H9 (cell line): Measurements from ENCODE around the gene CD300H. TPM values are rescaled to one million over a fixed set of nuclear protein-coding genes. Genes with fewer than 3 reads are reported as not detected.

ENCODE experiments used
- DNase-seq: peaks from one replicate; pipeline ENCODE4 v3.0.0-alpha.2; 2017
- H2AFZ ChIP-seq: one replicate; pipeline ENCODE4 v1.6.1; 2013; ENCODE audit warnings: mild to moderate bottlenecking, low read length, control low read depth, moderate library complexity
- H2AK5ac ChIP-seq: 2 replicates; pipeline ENCODE4 v1.6.1; 2013; ENCODE audit warnings: low read length, control low read depth, mixed read lengths; ENCODE audit not compliant: insufficient read length
- H2BK120ac ChIP-seq: one replicate; pipeline ENCODE4 v1.6.1; 2013; ENCODE audit warnings: low read depth, mild to moderate bottlenecking, low read length, control low read depth, inconsistent platforms; ENCODE audit not compliant: poor library complexity, severe bottlenecking
- H2BK12ac ChIP-seq: 2 replicates; pipeline ENCODE4 v1.6.1; 2013; ENCODE audit warnings: low read length, control low read depth, mixed read lengths, low read depth; ENCODE audit not compliant: insufficient read length
- H2BK15ac ChIP-seq: 2 replicates; pipeline ENCODE4 v1.6.1; 2013; ENCODE audit warnings: low read depth, low read length, control low read depth
- H2BK20ac ChIP-seq: one replicate; pipeline ENCODE4 v1.6.1; 2013; ENCODE audit warnings: low read depth, mild to moderate bottlenecking, low read length, control low read depth, inconsistent platforms; ENCODE audit not compliant: poor library complexity, severe bottlenecking
- H2BK5ac ChIP-seq: 2 replicates; pipeline ENCODE4 v1.6.1; 2013; ENCODE audit warnings: low read length, control low read depth, mixed read lengths; ENCODE audit not compliant: insufficient read length
- H3K14ac ChIP-seq: 2 replicates; pipeline ENCODE4 v1.6.1; 2013; ENCODE audit warnings: low read length, control low read depth; ENCODE audit not compliant: insufficient read depth
- H3K18ac ChIP-seq: 2 replicates; pipeline ENCODE4 v1.6.1; 2013; ENCODE audit warnings: low read depth, mild to moderate bottlenecking, mixed read lengths, low read length, control low read depth; ENCODE audit not compliant: insufficient read length
- H3K23ac ChIP-seq: 2 replicates; pipeline ENCODE4 v1.6.1; 2013; ENCODE audit warnings: low read length, control low read depth, mixed read lengths, low read depth; ENCODE audit not compliant: insufficient read length
- H3K23me2 ChIP-seq: 2 replicates; pipeline ENCODE4 v1.6.1; 2013; ENCODE audit warnings: low read depth, mild to moderate bottlenecking, mixed read lengths, low read length, control low read depth; ENCODE audit not compliant: insufficient read length, poor library complexity, severe bottlenecking
- H3K27ac ChIP-seq: 2 replicates; pipeline ENCODE4 v1.5.1; 2013; ENCODE audit warnings: low read length, control low read depth, mixed read lengths, low read depth; ENCODE audit not compliant: insufficient read length
- H3K27me3 ChIP-seq: 2 replicates; pipeline ENCODE4 v1.6.1; 2013; ENCODE audit warnings: low read length, control low read depth, inconsistent platforms; ENCODE audit not compliant: insufficient read depth
- H3K4ac ChIP-seq: 2 replicates; pipeline ENCODE4 v1.6.1; 2013; ENCODE audit warnings: low read depth, mild to moderate bottlenecking, control low read depth, inconsistent platforms, low read length, moderate library complexity
- H3K4me1 ChIP-seq: 2 replicates; pipeline ENCODE4 v1.6.1; 2013; ENCODE audit warnings: low read length, control low read depth, inconsistent platforms; ENCODE audit not compliant: insufficient read depth
- H3K4me2 ChIP-seq: 2 replicates; pipeline ENCODE4 v1.6.1; 2013; ENCODE audit warnings: low read length, control low read depth, mixed read lengths; ENCODE audit not compliant: insufficient read length, insufficient read depth
- H3K56ac ChIP-seq: 2 replicates; pipeline ENCODE4 v1.6.1; 2013; ENCODE audit warnings: low read depth, mild to moderate bottlenecking, mixed read lengths, low read length, control low read depth; ENCODE audit not compliant: insufficient read length
- H3K79me1 ChIP-seq: 2 replicates; pipeline ENCODE4 v1.6.1; 2013; ENCODE audit warnings: low read depth, mild to moderate bottlenecking, moderate library complexity, low read length, control low read depth, inconsistent platforms; ENCODE audit not compliant: insufficient read depth, poor library complexity, severe bottlenecking
- H3K79me2 ChIP-seq: 2 replicates; pipeline ENCODE4 v1.6.1; 2013; ENCODE audit warnings: low read length, control low read depth, inconsistent platforms; ENCODE audit not compliant: insufficient read depth
- H3K9ac ChIP-seq: 2 replicates; pipeline ENCODE4 v1.6.1; 2013; ENCODE audit warnings: low read length, control low read depth, mixed read lengths; ENCODE audit not compliant: insufficient read length; ENCODE audit errors: extremely low read depth
- H3K9me3 ChIP-seq: one replicate; pipeline ENCODE4 v1.6.1; 2013; ENCODE audit warnings: low read depth, low read length, inconsistent platforms; ENCODE audit not compliant: control insufficient read depth
- H3T11ph ChIP-seq: one replicate; pipeline ENCODE4 v1.6.1; 2013; ENCODE audit warnings: mild to moderate bottlenecking, low read length, control low read depth, inconsistent platforms
- H4K20me1 ChIP-seq: one replicate; pipeline ENCODE4 v1.6.1; 2013; ENCODE audit not compliant: control insufficient read depth, insufficient read length, insufficient read depth
- H4K5ac ChIP-seq: 2 replicates; pipeline ENCODE4 v1.6.1; 2013; ENCODE audit warnings: low read depth, mild to moderate bottlenecking, mixed read lengths, low read length, control low read depth; ENCODE audit not compliant: insufficient read length
- H4K8ac ChIP-seq: replicated peaks from 2 replicates; pipeline ENCODE4 v1.6.1; 2013; ENCODE audit warnings: low read length, control low read depth, mixed read lengths, low read depth; ENCODE audit not compliant: insufficient read length
- H4K91ac ChIP-seq: 2 replicates; pipeline ENCODE4 v1.6.1; 2013; ENCODE audit warnings: low read depth, mild to moderate bottlenecking, moderate library complexity, mixed read lengths, low read length, control low read depth; ENCODE audit not compliant: insufficient read length
- H3K27ac Mint-ChIP-seq, 3 experiments: 2 replicates in 2 of 3; 3 replicates in 1 of 3; pipeline ENCODE4 v1.8.0; 2020 to 2021; ENCODE audit warnings: mixed read lengths in 3 of 3, mild to moderate bottlenecking in 1 of 3, moderate library complexity in 1 of 3
- H3K27me3 Mint-ChIP-seq: 2 replicates; pipeline ENCODE4 v1.8.0; 2021; ENCODE audit warnings: low read depth, mild to moderate bottlenecking, moderate library complexity, mixed read lengths
- H3K36me3 Mint-ChIP-seq, 3 experiments: 2 replicates in 2 of 3; 3 replicates in 1 of 3; pipeline ENCODE4 v1.8.0; 2020 to 2021; ENCODE audit warnings: low read depth in 3 of 3, mixed read lengths in 3 of 3; ENCODE audit not compliant: insufficient read depth in 1 of 3
- H3K4me1 Mint-ChIP-seq, 2 experiments: 2 replicates each; pipeline ENCODE4 v1.8.0; 2020; ENCODE audit warnings: mixed read lengths in 2 of 2
- H3K4me3 Mint-ChIP-seq, 2 experiments: 2 replicates in 1 of 2; 3 replicates in 1 of 2; pipeline ENCODE4 v1.8.0; 2020 to 2021; ENCODE audit warnings: mild to moderate bottlenecking in 2 of 2, mixed read lengths in 2 of 2, moderate library complexity in 1 of 2
- H3K9me3 Mint-ChIP-seq, 2 experiments: 2 replicates in 1 of 2; 3 replicates in 1 of 2; pipeline ENCODE4 v1.8.0; 2020; ENCODE audit warnings: mild to moderate bottlenecking in 2 of 2, mixed read lengths in 2 of 2, moderate library complexity in 1 of 2
- WGBS: extraction: QIAGEN DNeasy Blood & Tissue Kit; methylation state at CpG from one replicate; pipeline ENCODE4 v1.1.7; 2013; ENCODE audit warnings: missing lambda C conversion rate, low lambda C conversion rate, mixed read lengths; ENCODE audit not compliant: insufficient read length; ENCODE audit errors: extremely low coverage; 5-methylcytosine and 5-hydroxymethylcytosine counted together
- total RNA-seq: library from RNA; stranded (reverse); gene quantifications from 2 replicates; pipeline ENCODE4 v1.2.1, GENCODE V29; 2021
- TF ChIP-seq, protein P1 (sequence below): fragments of 200-600 bp; sonication (generic); conservative IDR thresholded peaks from 3 replicates; pipeline ENCODE4 v1.8.0; 2021; ENCODE audit warnings: antibody characterized with exemption, mild to moderate bottlenecking

The CD300H gene
- total RNA-seq, 1 experiment from 2014 or later, result not detected

DNA sequence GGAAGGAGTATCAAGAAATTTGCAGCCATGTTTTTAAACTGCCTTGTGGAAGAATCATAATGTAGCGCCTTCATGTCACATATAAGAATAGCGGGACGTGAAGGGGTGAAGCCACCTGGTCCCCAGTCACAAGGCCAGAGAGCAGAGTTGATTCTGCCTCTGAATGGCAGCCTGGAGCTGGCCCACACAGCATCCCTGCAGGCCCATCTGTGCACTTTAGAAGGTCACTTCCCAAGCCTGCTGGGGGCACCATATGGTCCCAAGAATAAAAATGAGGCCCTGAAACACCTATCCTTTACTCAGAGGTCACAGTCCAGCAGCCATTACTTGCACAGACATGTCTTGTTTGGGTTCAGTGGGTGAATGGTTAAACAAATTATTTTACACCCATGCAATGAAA is 41.2 kb upstream of the CD300H start:
- no peaks in the 10 kb centered on the region for H3K79me2 ChIP-seq
- Mint-ChIP-seq H3K9me3 (0 out of 5 replicates have a peak, but pooled peaks cover 0 to 1% of the 10 kb centered on the region in 2 experiments), H3K27me3 (peaks cover 31% of the 10 kb centered on the region), H3K4me1 (no peaks in the 10 kb centered on the region), H3K36me3 (no peaks in the 10 kb centered on the region), H3K27ac (no peak overlapping the region), H3K4me3 (no peak overlapping the region)
- no peak overlapping the region for H3T11ph ChIP-seq
- no peak overlapping the region for H2AK5ac ChIP-seq
- no peak overlapping the region for H3K18ac ChIP-seq
- no peak overlapping the region for H3K4ac ChIP-seq
- no peaks in the 10 kb centered on the region for H3K27me3 ChIP-seq
- H3K23me2 ChIP-seq, result no peaks in the 10 kb centered on the region
- no peak overlapping the region for H2BK5ac ChIP-seq
- no CpG with 5 or more reads among the region's 3 CpGs for WGBS
- no peak overlapping the region for H3K14ac ChIP-seq
- no peak overlapping the region for H2BK20ac ChIP-seq
- H3K9me3 ChIP-seq, result no peaks in the 10 kb centered on the region
- DNase-seq, result no peak
- no peak overlapping the region for H3K56ac ChIP-seq
- no peak overlapping the region for H4K8ac ChIP-seq
- no peak overlapping the region for H2BK12ac ChIP-seq
- H2BK120ac ChIP-seq, result no peak overlapping the region
- H3K4me1 ChIP-seq, result no peaks in the 10 kb centered on the region
- H3K23ac ChIP-seq, result no peak overlapping the region
- no peak overlapping the region for H4K5ac ChIP-seq
- no peaks in the 10 kb centered on the region for H4K20me1 ChIP-seq
- no peak overlapping the region for H2BK15ac ChIP-seq
- no peak overlapping the region for H2AFZ ChIP-seq
- TF ChIP-seq, protein P1, sequence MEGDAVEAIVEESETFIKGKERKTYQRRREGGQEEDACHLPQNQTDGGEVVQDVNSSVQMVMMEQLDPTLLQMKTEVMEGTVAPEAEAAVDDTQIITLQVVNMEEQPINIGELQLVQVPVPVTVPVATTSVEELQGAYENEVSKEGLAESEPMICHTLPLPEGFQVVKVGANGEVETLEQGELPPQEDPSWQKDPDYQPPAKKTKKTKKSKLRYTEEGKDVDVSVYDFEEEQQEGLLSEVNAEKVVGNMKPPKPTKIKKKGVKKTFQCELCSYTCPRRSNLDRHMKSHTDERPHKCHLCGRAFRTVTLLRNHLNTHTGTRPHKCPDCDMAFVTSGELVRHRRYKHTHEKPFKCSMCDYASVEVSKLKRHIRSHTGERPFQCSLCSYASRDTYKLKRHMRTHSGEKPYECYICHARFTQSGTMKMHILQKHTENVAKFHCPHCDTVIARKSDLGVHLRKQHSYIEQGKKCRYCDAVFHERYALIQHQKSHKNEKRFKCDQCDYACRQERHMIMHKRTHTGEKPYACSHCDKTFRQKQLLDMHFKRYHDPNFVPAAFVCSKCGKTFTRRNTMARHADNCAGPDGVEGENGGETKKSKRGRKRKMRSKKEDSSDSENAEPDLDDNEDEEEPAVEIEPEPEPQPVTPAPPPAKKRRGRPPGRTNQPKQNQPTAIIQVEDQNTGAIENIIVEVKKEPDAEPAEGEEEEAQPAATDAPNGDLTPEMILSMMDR, result no peak
- no peak overlapping the region for H3K4me2 ChIP-seq
- no peaks in the 10 kb centered on the region for H3K79me1 ChIP-seq
- H4K91ac ChIP-seq, result no peak overlapping the region
- no peak overlapping the region for H3K27ac ChIP-seq
- H3K9ac ChIP-seq, result no peak overlapping the region
